MV-4-11 (cell line): ENCODE measurements around the gene NOX5.

ENCODE experiments used
- DNase-seq: peaks from one replicate; lab custom pipeline; 2025; lab: John Stamatoyannopoulos, UW

The NOX5 gene

DNA sequence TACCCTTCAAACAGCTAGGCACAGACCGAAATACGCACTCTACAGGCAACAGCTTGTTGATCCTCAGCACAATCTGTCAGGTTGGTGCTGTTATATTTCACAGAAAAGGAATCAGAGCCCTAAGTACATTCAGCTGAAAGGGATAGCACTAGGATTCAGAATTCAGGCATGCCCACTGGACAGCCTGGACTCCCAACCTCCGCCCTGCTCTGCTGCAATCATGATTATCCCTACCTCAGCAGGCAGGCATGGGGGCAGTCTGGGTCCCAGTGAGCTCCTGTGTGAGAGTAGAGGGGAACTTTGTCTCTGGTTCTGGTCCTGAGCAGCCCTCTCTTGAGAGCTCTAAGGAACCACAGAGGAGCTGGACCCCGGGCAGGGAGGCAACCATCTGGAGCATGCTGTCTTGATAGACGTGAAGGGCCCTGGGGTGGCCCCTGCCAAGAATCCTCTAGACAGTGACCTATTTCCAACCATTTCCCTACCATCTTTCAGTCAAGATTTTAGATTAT is 23.4 kb upstream of the NOX5 start:
- no peak for DNase-seq

DNA sequence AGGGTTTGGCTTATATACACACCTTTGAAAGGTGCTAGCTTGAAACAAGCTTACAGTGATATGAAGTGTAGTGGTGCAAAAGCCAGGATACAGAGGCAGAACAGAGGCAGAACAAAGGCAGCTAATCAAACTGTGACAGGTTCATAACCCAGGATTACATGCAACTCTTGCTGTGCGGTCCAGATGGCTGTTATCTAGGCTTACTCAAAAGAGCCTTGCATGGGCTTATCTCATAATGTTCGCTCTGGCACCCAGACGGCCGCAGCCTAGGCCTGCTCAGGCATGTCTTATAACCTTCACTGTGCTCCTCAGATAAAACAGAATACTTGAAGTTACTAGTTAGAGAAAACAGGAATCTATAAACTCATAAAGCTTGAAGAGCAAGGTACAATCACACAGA is 22.8 kb upstream of the NOX5 start:
- DNase-seq: no peak

GRCh38 chr15:68992696-68993095 is 21.8 kb upstream of the NOX5 start:
- DNase-seq: no peak

GRCh38 chr15:68993276-68993675 is 21.2 kb upstream of the NOX5 start:
- DNase-seq: no peak

GRCh38 chr15:68994149-68994548 is 20.3 kb upstream of the NOX5 start:
- no peak for DNase-seq

DNA sequence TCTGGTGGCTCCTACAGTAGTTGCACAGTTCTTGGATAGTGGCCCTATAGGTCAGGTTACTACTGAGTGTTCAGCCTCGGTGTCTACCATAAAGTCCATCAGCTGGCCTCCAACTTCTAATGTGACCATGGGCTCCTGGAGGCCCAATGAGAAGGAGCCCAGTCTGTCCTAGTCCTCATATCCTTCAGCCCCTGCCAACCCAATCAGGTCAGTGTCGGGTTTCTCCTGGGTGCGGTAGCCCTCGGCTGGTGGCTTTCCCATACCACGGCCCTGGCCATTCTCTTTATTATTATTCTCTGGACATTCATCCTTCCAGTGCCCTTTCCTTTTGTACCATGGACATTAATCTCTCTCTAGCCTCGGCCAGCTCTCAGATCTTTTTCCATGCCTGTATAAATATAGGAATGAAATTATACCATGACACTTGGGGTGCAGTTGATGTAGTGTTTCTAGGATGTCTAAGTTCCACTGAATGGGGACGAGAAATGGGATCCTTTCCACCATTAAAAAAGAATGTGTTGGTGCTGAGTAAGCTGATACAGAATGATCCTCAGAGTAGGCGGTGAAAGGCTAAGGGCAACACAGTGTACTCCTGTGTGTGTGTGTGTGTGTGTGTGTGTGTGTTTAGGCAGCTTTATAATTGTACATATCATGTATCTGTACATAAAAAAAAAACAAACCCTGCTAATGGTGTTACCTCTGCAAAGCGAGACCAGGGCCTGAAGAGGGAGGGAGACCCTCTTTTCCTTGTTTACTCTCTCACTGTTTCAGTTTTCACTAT is 19.3 kb upstream of the NOX5 start:
- DNase-seq: no peak

GRCh38 chr15:68997050-68997449 is 17.4 kb upstream of the NOX5 start:
- DNase-seq: no peak

GRCh38 chr15:68997930-68998777 is 16.3 kb upstream of the NOX5 start:
- DNase-seq: no peak

GRCh38 chr15:68999091-68999490 is 15.4 kb upstream of the NOX5 start:
- no peak for DNase-seq

DNA sequence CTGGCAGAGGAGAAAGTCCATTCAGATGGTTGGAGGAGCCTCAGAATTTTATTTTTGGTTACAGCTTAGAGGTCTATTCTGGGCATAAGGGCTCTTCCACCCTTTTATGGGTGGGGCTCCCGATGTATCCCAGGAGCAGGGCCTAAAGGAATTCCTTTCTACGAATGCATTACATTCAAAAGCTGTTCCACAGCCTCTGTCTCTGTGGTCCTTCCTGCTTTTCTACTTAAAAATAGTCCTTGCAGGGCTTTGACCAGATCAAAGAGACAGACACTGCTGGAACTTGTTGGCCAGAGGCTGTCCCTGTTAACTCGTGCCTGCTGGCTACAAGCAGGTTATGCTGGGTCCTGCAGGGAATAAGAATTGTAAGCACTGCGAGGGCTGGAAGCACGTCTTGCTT is 14.4 kb upstream of the NOX5 start:
- no peak for DNase-seq

DNA sequence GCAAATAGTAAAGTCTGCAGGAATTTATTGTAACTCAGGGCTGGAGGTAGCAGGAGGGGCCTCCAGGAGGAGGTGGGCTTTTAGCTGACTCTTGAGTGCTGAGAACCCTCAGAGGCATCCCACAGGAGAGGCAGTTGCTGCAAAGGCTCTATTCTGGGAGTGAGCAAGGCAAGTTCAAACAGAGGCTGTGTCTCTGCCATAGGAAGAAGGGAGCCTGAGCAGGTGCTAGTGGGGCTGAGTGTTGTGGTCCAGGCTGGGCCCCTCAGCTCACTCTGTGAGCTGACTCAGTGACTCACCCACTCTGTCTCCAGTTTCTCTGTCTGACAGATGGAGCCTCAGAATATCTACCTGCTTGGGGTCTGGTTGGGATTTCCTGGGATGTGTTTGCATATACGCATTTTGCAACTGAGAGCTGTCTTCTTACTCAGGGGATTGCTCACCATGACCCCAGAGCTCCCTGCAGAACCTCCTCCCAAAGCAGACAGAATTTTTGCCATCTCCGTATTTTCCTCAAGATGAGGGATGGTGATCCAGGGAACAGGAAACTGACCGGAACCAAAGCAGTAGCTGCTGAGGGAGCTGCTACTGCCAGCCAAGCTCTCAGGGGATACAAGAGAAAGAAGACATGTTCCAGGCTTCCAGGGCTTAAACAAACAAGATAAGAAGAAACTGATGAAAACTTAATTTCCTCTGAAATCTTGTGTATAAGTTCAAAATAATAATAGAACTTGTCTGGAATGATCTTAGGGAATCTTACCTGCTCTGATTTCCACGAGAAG is 13.6 kb upstream of the NOX5 start:
- no peak for DNase-seq

- no peak for DNase-seq
Observed at GRCh38 chr15:69002783-69003182, 11.7 kb upstream of the NOX5 start.

- no peak for DNase-seq
Observed at GRCh38 chr15:69004011-69004410, 10.5 kb upstream of the NOX5 start.

GRCh38 chr15:69008056-69008455 is 6.4 kb upstream of the NOX5 start:
- no peak for DNase-seq

GRCh38 chr15:69009341-69009740 is 5.2 kb upstream of the NOX5 start:
- peak; percentile 89 for DNase-seq

GRCh38 chr15:69011641-69012040 is 2.9 kb upstream of the NOX5 start:
- no peak for DNase-seq

- DNase-seq: no peak
Observed at GRCh38 chr15:69012761-69013364, 1.6 kb upstream of the NOX5 start.

- peak; percentile 58 for DNase-seq
Observed at GRCh38 chr15:69013726-69014406, 629 bp upstream of the NOX5 start.

GRCh38 chr15:69015591-69015990 is 1.1 kb downstream of the NOX5 start:
- DNase-seq: no peak

DNA sequence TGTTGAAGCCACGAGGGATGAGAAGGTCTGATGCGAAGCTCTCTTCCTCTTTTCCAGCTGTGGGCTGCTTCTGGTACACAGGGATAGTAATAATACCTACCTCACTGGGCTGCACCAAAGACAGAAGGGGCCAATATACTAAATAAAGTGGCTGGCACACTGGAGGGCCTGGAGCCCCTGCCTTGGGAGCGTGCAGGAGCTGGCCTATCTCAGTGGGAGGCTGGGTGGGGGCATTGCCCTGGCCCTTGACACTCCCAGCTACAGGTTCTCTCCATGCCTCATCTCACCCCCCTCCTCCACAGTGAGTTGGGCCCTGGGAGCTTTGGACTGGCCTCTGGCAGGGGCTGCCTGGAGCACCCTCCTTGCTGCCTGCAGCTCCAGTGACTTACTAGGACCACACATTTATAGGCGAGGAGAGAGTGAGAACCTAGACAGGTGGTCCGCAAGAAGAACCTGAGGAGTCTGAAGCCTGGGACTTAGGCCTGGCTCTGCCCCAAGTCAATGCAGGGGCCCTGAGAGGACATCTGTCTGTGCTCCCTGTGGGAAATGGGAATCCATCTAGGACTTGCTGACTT is 1.6 kb downstream of the NOX5 start:
- peak; percentile 24 for DNase-seq

GRCh38 chr15:69017978-69018377 is 3.5 kb downstream of the NOX5 start:
- peak; percentile 36 for DNase-seq
